PC-3 (cell line): ENCODE data around the gene CHRNA4. TPM values are rescaled to one million over a fixed set of nuclear protein-coding genes. Genes with fewer than 3 reads are reported as not detected.

Experiments used
- ATAC-seq: fragments of 200-7000 bp; cut with Tn5 transposase; 2 replicates; pipeline ENCODE4 v1.9.1; 2020; ENCODE audit warnings: mild to moderate bottlenecking, moderate library complexity
- BruUV-seq: library from RNA; stranded (reverse); fragments of 400-500 nt; replicated peaks from 2 replicates; lab custom pipeline; 2021; lab: Mats Ljungman, UMichigan
- CTCF ChIA-PET: fragments of 300-600 bp; sonication (Branson Sonifier 250); formaldehyde crosslinking; loops from one replicate; lab custom pipeline; 2022; ENCODE audit warnings: antibody characterized with exemption; lab: Charles Lee
- POLR2A ChIA-PET: fragments of 300-600 bp; sonication (Branson Sonifier 250); formaldehyde crosslinking; loops from one replicate; lab custom pipeline; 2022; ENCODE audit warnings: antibody characterized with exemption; ENCODE audit not compliant: unreplicated experiment; lab: Charles Lee
- DNase-seq: peaks from one replicate; pipeline ENCODE4 v3.0.0-alpha.2; 2015
- H2AFZ ChIP-seq: fragments of 300-600 bp; sonication (generic); 2 replicates; pipeline ENCODE4 v1.6.0; 2016; ENCODE audit warnings: antibody characterized with exemption, low read length
- H3F3A ChIP-seq: fragments of 300-600 bp; sonication (generic); one replicate; pipeline ENCODE4 v1.6.0; 2017; ENCODE audit warnings: antibody characterized with exemption, low read length, control low read depth, mild to moderate bottlenecking; ENCODE audit not compliant: unreplicated experiment
- H3K27ac ChIP-seq: fragments of 300-600 bp; sonication (generic); 2 replicates; pipeline ENCODE4 v1.5.1; 2016; ENCODE audit warnings: mild to moderate bottlenecking, low read length
- H3K27me3 ChIP-seq: fragments of 300-600 bp; sonication (generic); 2 replicates; pipeline ENCODE4 v1.6.1; 2016; ENCODE audit warnings: low read length, mixed read lengths
- H3K36me3 ChIP-seq: fragments of 300-600 bp; sonication (generic); 2 replicates; pipeline ENCODE4 v1.6.1; 2016; ENCODE audit warnings: low read depth, mixed run types, low read length, mixed read lengths
- H3K4me1 ChIP-seq: fragments of 300-600 bp; sonication (generic); 2 replicates; pipeline ENCODE4 v1.5.1; 2016; ENCODE audit warnings: low read length; ENCODE audit not compliant: insufficient read depth
- H3K4me2 ChIP-seq: fragments of 300-600 bp; sonication (generic); 2 replicates; pipeline ENCODE4 v1.6.0; 2016; ENCODE audit warnings: low read length
- H3K4me3 ChIP-seq: fragments of 300-600 bp; sonication (generic); 2 replicates; pipeline ENCODE4 v1.5.1; 2016; ENCODE audit warnings: mild to moderate bottlenecking, low read length, mixed read lengths
- H3K79me2 ChIP-seq: fragments of 300-600 bp; sonication (generic); 2 replicates; pipeline ENCODE4 v1.6.1; 2017; ENCODE audit warnings: low read length, mixed read lengths
- H3K9ac ChIP-seq: fragments of 300-600 bp; sonication (generic); 2 replicates; pipeline ENCODE4 v1.6.0; 2016; ENCODE audit warnings: mild to moderate bottlenecking, low read length
- H3K9me2 ChIP-seq: fragments of 300-600 bp; sonication (generic); replicated peaks from 2 replicates; pipeline ENCODE4 v1.6.1; 2016; ENCODE audit warnings: mixed run types, low read length, mixed read lengths
- H3K9me3 ChIP-seq: fragments of 300-600 bp; sonication (generic); 2 replicates; pipeline ENCODE4 v1.6.1; 2016; ENCODE audit warnings: low read length, mixed read lengths
- H4K20me1 ChIP-seq: fragments of 300-600 bp; sonication (generic); 2 replicates; pipeline ENCODE4 v1.6.1; 2016; ENCODE audit warnings: low read length, mixed read lengths
- EZH2 ChIP-seq: fragments of 300-600 bp; sonication (generic); IDR thresholded peaks from one replicate; pipeline ENCODE4 v1.6.1; 2017; ENCODE audit warnings: antibody characterized with exemption, mild to moderate bottlenecking, low read length; ENCODE audit not compliant: unreplicated experiment
- EZH2phosphoT487 ChIP-seq: fragments of 300-600 bp; sonication (generic); IDR thresholded peaks from 2 replicates; pipeline ENCODE4 v1.6.1; 2018; ENCODE audit warnings: mild to moderate bottlenecking, antibody characterized with exemption, low read length, borderline replicate concordance
- intact Hi-C: fragments of 100-400 bp; cut with micrococcal nuclease; formaldehyde crosslinking; loops from 2 replicates; pipeline ENCODE4 v1.9.0; 2023
- total RNA-seq: library from RNA; depleted of rRNA; stranded (reverse); fragments of >200 nt; gene quantifications from 2 replicates; pipeline ENCODE4 v1.2.3, GENCODE V29; 2014
- TF ChIP-seq, protein P1 (sequence below): fragments of 300-600 bp; sonication (generic); conservative IDR thresholded peaks from 2 replicates; pipeline ENCODE4 v1.5.1; 2017; ENCODE audit warnings: antibody characterized with exemption, low read depth, mild to moderate bottlenecking, low read length

CHRNA4 gene
- total RNA-seq, 1 experiment from 2014 or later, result not detected

GRCh38 chr20:63369024-63369530 is 7.9 kb upstream of the CHRNA4 start:
- no peak for ATAC-seq
- intact Hi-C loops, result no loop called here
- Histone ChIP-seq H3K4me2 (no peak overlapping the region), H3K9me3 (no peaks in the 10 kb centered on the region), H3K27ac (no peak overlapping the region), H3K36me3 (no peaks in the 10 kb centered on the region), H4K20me1 (no peaks in the 10 kb centered on the region), H3K4me3 (no peak overlapping the region), H3F3A (no peaks in the 10 kb centered on the region), H3K9me2 (no peaks in the 10 kb centered on the region), H3K4me1 (no peaks in the 10 kb centered on the region), H3K9ac (no peak overlapping the region), H3K79me2 (no peaks in the 10 kb centered on the region), H2AFZ (no peak overlapping the region), H3K27me3 (peaks cover 35% of the 10 kb centered on the region)
- CTCF ChIA-PET, result no interaction called here
- no TSS peak for BruUV-seq
- no peak for DNase-seq
- TF ChIP-seq EZH2, result no peak
- TF ChIP-seq, protein P1, sequence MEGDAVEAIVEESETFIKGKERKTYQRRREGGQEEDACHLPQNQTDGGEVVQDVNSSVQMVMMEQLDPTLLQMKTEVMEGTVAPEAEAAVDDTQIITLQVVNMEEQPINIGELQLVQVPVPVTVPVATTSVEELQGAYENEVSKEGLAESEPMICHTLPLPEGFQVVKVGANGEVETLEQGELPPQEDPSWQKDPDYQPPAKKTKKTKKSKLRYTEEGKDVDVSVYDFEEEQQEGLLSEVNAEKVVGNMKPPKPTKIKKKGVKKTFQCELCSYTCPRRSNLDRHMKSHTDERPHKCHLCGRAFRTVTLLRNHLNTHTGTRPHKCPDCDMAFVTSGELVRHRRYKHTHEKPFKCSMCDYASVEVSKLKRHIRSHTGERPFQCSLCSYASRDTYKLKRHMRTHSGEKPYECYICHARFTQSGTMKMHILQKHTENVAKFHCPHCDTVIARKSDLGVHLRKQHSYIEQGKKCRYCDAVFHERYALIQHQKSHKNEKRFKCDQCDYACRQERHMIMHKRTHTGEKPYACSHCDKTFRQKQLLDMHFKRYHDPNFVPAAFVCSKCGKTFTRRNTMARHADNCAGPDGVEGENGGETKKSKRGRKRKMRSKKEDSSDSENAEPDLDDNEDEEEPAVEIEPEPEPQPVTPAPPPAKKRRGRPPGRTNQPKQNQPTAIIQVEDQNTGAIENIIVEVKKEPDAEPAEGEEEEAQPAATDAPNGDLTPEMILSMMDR, result no peak
- TF ChIP-seq EZH2phosphoT487, result no peak
- POLR2A ChIA-PET, result no interaction called here

- no peak for ATAC-seq
- BruUV-seq, result no TSS peak
- Histone ChIP-seq H3K79me2 (no peaks in the 10 kb centered on the region), H3K9ac (no peak overlapping the region), H4K20me1 (no peaks in the 10 kb centered on the region), H3K9me2 (no peaks in the 10 kb centered on the region), H3K9me3 (no peaks in the 10 kb centered on the region), H3F3A (no peaks in the 10 kb centered on the region), H3K4me3 (no peak overlapping the region), H3K4me1 (no peaks in the 10 kb centered on the region), H2AFZ (no peak overlapping the region), H3K4me2 (no peak overlapping the region), H3K36me3 (no peaks in the 10 kb centered on the region), H3K27ac (no peak overlapping the region), H3K27me3 (peaks cover 25% of the 10 kb centered on the region)
- ChIA-PET POLR2A (no interaction called here), CTCF (no interaction called here)
- TF ChIP-seq EZH2, result no peak
- TF ChIP-seq EZH2phosphoT487, result no peak
- TF ChIP-seq, protein P1, result no peak
- intact Hi-C loops, result no loop called here
- DNase-seq, result no peak
These were observed 7.0 kb upstream of the CHRNA4 start for GRCh38 chr20:63368151-63368550.

DNA sequence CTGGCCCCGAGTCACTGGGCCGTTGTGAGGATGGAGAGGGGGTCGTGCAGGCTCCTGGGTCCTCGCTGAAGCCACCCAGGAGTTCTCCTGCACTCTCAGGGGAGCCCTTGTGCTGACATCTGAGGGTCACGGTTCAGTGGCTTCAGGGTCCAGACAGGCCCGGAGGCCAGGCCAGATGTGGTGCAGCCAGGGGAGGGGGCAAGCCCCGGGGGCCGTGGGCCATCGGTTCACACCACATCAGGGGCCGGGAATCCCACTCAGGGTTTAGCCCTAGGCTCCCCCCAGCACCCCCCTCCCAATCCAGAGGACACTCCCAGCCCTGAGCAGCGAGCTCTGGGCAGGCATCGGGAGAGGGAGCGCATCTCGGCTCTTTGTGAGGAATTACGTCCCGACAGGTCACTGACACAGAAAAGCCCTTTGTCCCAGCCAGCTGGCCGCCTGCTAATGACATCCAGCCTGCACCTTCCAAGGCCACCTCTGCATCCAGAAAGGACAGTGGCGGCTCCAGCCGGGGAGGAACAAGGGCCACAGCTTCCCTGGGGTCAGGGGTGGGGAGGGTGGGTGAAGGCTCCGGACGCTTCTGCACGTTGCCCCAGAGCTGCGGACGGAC is 6.4 kb upstream of the CHRNA4 start:
- H3K9ac ChIP-seq, result no peak overlapping the region
- H3K79me2 ChIP-seq, result no peaks in the 10 kb centered on the region
- H3K9me3 ChIP-seq, result no peaks in the 10 kb centered on the region
- ChIA-PET CTCF (no interaction called here), POLR2A (no interaction called here)
- H4K20me1 ChIP-seq, result no peaks in the 10 kb centered on the region
- ATAC-seq (no peak), DNase-seq (no peak)
- BruUV-seq, result no TSS peak
- no peak overlapping the region for H3K4me3 ChIP-seq
- intact Hi-C loops, result no loop called here
- H3K27me3 ChIP-seq, result peaks cover 19% of the 10 kb centered on the region
- H3K4me1 ChIP-seq, result no peaks in the 10 kb centered on the region
- H2AFZ ChIP-seq, result no peak overlapping the region
- H3F3A ChIP-seq, result no peaks in the 10 kb centered on the region
- H3K4me2 ChIP-seq, result no peak overlapping the region
- no peaks in the 10 kb centered on the region for H3K9me2 ChIP-seq
- no peaks in the 10 kb centered on the region for H3K36me3 ChIP-seq
- no peak overlapping the region for H3K27ac ChIP-seq
- TF ChIP-seq EZH2 (no peak), EZH2phosphoT487 (no peak)
- TF ChIP-seq, protein P1, result no peak
